Thyroid gland (tissue), 4 donors: ENCODE results near the gene UBE3A.

Experiments
- CTCF ChIP-seq, 6 experiments: fragments of 200-600 bp in 3 of 6; fragments of 450-650 bp in 3 of 6; sonication (generic) in 3 of 6; IDR thresholded peaks; one replicate each; pipeline ENCODE4 v1.5.1; 2016 to 2019; ENCODE audit warnings: antibody characterized with exemption in 6 of 6, mild to moderate bottlenecking in 2 of 6, inconsistent platforms in 1 of 6, moderate library complexity in 1 of 6
- POLR2A ChIP-seq, 2 donors: fragments of 450-650 bp; IDR thresholded peaks; one replicate each; pipeline ENCODE4 v1.6.1; 2017; ENCODE audit warnings: antibody characterized with exemption in 2 of 2, mild to moderate bottlenecking in 2 of 2, moderate library complexity in 1 of 2

DNA sequence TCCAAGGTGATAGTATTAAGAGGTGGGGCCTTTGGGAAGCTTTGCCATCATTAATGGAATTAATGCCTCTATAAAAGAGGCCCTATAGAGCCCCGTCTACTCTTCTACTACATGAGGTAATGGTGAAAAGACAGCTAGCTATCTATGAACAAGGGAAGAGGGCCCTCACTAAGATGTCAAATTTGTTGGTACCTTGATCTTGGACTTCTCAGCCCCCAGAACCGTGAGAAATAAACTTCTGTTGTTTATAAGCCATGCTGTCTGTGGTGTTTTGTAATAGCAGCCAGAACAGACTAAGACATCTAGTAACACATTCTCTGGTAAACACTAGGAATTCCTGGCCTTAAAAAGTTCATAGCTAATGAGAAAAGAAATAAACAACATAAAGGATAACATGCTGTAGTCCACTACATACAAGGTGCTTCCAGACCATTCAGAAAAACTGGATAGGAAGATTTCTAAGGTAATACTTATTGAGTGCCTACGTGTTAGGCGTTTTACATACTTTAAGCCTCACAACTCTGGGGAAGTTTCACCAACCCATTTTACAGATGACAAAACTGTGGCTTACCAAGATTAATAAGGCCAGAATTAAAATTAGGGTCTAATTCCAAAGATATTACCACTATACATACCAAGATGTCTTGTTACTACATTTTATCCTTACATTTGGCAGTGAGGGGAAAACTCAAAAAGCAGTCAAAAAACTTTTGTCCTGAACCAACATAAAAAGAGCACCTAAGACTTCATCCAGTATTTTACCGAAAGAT is 3.2 kb downstream of the UBE3A start:
- no peak for TF ChIP-seq CTCF (IDR thresholded peaks at IDR 0.05)
- no peak for TF ChIP-seq POLR2A (IDR thresholded peaks at IDR 0.05)
